GM12878 (cell line): ENCODE measurements around the gene IER3. TPM values are rescaled to one million over a fixed set of nuclear protein-coding genes. Genes with fewer than 3 reads are reported as not detected.

ENCODE experiments used
- BHLHE40 ChIP-seq, 2 experiments: fragments of 450-650 bp in 1 of 2; IDR thresholded peaks; 2 replicates each; pipeline ENCODE4 v1.6.1; 2011 to 2017; ENCODE audit warnings: low read depth in 2 of 2, borderline replicate concordance in 1 of 2, improper control_type of control experiment in 1 of 2, low read length in 1 of 2, mild to moderate bottlenecking in 1 of 2
- CBX5 ChIP-seq: sonication (generic); IDR thresholded peaks from 2 replicates; pipeline ENCODE4 v1.6.1; 2016; ENCODE audit warnings: low read depth, moderate library complexity, mild to moderate bottlenecking, inconsistent platforms
- SPI1 ChIP-seq: IDR thresholded peaks from 2 replicates; pipeline ENCODE4 v1.6.1; 2011; ENCODE audit warnings: low read depth, mild to moderate bottlenecking, low read length, moderate library complexity, borderline replicate concordance; ENCODE audit not compliant: insufficient read depth
- TARDBP ChIP-seq: IDR thresholded peaks from 2 replicates; pipeline ENCODE4 v1.6.1; 2016; ENCODE audit warnings: borderline replicate concordance
- polyA plus RNA-seq, 11 experiments: library from polyadenylated mRNA; depleted of rRNA in 4 of 11; unstranded in 6 of 11; stranded (reverse) in 5 of 11; fragments of >200 nt; fragmentation: Nextera tagmentation in 4 of 11; fragmentation: Illumina TruSeq in 1 of 11; extraction: Ambion mirVana in 4 of 11; extraction: Trizol in 1 of 11; gene quantifications; 1 replicate in 1 of 11; 2 replicates in 10 of 11; pipeline versions ENCODE4 v1.2.1 to v1.2.3, GENCODE V29; 2011 to 2016; ENCODE audit warnings: inconsistent platforms in 2 of 11, missing spikeins in 2 of 11, low read depth in 1 of 11
- total RNA-seq, 4 experiments: library from RNA; depleted of rRNA in 3 of 4; stranded (reverse); fragments of >200 nt in 3 of 4; fragmentation: Illumina TruSeq in 1 of 4; extraction: Trizol in 1 of 4; gene quantifications; 2 replicates each; pipeline versions ENCODE4 v1.2.1 to v1.2.3, GENCODE V29; 2013 to 2021
- TF ChIP-seq, protein P1 (sequence below): IDR thresholded peaks from 2 replicates; pipeline ENCODE4 v1.6.1; 2012; ENCODE audit warnings: improper control_type of control experiment, low read depth, low read length; ENCODE audit not compliant: insufficient replicate concordance
- TF ChIP-seq, protein P2 (sequence below): fragments of 150-350 bp; IDR thresholded peaks from 2 replicates; pipeline ENCODE4 v1.6.1; 2016; ENCODE audit warnings: low read depth, low read length
- TF ChIP-seq, protein P3 (sequence below): IDR thresholded peaks from 2 replicates; pipeline ENCODE4 v1.6.1; 2012; ENCODE audit warnings: low read length, inconsistent platforms
- TF ChIP-seq, protein P4 (sequence below): fragments of 450-650 bp; formaldehyde crosslinking; IDR thresholded peaks from 2 replicates; pipeline ENCODE4 v1.4.0; 2020; ENCODE audit warnings: mild to moderate bottlenecking, moderate library complexity
- TF ChIP-seq, protein P5 (sequence below): fragments of 450-650 bp; formaldehyde crosslinking; IDR thresholded peaks from 2 replicates; pipeline ENCODE4 v1.4.0; 2022; ENCODE audit warnings: mild to moderate bottlenecking, moderate library complexity

Gene IER3
- total and polyA plus RNA-seq, 10 of the 15 experiments (the other 5 are each of a cell fraction or from before 2014, with no cell fraction given): 1.9 to 100 (median 32.3) TPM

DNA sequence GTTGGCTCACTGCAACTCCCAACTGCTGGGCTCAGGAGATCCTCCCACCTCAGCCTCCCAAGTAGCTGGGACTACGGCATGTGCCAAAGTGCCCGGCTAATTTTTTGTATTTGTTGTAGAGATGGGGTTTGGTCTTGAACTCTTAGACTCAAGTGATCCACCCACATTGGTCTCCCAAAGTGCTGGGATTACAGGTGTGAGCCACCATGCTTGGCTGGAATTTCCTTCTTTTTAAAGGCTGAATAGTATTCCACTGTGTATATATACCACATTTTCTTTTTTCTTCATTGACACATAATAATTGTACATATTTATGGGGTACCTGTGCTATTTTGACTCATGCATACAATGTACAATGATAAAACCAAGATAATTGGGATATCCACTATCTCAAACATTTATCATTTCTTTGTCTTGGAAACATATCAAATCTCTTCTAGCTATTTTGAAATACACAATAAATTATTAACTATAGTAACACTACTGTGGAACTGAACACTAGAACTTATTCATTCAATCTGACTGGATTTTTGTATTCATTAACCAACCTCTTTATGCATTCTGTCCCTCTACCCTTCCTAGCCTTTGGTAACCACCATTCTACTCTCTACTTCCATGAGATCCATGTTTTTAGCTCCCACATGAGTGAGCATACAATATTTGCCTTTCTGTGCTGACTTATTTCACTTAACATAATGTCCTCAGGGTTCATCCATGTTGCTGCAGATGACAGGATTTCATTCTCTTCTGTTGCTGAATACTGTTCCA is 35.1 kb downstream of the IER3 start (continued):
- TF ChIP-seq, protein P1, sequence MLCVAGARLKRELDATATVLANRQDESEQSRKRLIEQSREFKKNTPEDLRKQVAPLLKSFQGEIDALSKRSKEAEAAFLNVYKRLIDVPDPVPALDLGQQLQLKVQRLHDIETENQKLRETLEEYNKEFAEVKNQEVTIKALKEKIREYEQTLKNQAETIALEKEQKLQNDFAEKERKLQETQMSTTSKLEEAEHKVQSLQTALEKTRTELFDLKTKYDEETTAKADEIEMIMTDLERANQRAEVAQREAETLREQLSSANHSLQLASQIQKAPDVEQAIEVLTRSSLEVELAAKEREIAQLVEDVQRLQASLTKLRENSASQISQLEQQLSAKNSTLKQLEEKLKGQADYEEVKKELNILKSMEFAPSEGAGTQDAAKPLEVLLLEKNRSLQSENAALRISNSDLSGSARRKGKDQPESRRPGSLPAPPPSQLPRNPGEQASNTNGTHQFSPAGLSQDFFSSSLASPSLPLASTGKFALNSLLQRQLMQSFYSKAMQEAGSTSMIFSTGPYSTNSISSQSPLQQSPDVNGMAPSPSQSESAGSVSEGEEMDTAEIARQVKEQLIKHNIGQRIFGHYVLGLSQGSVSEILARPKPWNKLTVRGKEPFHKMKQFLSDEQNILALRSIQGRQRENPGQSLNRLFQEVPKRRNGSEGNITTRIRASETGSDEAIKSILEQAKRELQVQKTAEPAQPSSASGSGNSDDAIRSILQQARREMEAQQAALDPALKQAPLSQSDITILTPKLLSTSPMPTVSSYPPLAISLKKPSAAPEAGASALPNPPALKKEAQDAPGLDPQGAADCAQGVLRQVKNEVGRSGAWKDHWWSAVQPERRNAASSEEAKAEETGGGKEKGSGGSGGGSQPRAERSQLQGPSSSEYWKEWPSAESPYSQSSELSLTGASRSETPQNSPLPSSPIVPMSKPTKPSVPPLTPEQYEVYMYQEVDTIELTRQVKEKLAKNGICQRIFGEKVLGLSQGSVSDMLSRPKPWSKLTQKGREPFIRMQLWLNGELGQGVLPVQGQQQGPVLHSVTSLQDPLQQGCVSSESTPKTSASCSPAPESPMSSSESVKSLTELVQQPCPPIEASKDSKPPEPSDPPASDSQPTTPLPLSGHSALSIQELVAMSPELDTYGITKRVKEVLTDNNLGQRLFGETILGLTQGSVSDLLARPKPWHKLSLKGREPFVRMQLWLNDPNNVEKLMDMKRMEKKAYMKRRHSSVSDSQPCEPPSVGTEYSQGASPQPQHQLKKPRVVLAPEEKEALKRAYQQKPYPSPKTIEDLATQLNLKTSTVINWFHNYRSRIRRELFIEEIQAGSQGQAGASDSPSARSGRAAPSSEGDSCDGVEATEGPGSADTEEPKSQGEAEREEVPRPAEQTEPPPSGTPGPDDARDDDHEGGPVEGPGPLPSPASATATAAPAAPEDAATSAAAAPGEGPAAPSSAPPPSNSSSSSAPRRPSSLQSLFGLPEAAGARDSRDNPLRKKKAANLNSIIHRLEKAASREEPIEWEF: no peak
- TF ChIP-seq BHLHE40 (IDR thresholded peaks at IDR 0.05; ENCODE audit: borderline replicate concordance in 1 of 2, low read depth in 2 of 2, low read length in 1 of 2): no peak
- TF ChIP-seq, protein P2, sequence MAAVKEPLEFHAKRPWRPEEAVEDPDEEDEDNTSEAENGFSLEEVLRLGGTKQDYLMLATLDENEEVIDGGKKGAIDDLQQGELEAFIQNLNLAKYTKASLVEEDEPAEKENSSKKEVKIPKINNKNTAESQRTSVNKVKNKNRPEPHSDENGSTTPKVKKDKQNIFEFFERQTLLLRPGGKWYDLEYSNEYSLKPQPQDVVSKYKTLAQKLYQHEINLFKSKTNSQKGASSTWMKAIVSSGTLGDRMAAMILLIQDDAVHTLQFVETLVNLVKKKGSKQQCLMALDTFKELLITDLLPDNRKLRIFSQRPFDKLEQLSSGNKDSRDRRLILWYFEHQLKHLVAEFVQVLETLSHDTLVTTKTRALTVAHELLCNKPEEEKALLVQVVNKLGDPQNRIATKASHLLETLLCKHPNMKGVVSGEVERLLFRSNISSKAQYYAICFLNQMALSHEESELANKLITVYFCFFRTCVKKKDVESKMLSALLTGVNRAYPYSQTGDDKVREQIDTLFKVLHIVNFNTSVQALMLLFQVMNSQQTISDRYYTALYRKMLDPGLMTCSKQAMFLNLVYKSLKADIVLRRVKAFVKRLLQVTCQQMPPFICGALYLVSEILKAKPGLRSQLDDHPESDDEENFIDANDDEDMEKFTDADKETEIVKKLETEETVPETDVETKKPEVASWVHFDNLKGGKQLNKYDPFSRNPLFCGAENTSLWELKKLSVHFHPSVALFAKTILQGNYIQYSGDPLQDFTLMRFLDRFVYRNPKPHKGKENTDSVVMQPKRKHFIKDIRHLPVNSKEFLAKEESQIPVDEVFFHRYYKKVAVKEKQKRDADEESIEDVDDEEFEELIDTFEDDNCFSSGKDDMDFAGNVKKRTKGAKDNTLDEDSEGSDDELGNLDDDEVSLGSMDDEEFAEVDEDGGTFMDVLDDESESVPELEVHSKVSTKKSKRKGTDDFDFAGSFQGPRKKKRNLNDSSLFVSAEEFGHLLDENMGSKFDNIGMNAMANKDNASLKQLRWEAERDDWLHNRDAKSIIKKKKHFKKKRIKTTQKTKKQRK: no peak
- no peak for TF ChIP-seq TARDBP
- TF ChIP-seq, protein P3, sequence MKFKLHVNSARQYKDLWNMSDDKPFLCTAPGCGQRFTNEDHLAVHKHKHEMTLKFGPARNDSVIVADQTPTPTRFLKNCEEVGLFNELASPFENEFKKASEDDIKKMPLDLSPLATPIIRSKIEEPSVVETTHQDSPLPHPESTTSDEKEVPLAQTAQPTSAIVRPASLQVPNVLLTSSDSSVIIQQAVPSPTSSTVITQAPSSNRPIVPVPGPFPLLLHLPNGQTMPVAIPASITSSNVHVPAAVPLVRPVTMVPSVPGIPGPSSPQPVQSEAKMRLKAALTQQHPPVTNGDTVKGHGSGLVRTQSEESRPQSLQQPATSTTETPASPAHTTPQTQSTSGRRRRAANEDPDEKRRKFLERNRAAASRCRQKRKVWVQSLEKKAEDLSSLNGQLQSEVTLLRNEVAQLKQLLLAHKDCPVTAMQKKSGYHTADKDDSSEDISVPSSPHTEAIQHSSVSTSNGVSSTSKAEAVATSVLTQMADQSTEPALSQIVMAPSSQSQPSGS: no peak
- TF ChIP-seq, protein P4, sequence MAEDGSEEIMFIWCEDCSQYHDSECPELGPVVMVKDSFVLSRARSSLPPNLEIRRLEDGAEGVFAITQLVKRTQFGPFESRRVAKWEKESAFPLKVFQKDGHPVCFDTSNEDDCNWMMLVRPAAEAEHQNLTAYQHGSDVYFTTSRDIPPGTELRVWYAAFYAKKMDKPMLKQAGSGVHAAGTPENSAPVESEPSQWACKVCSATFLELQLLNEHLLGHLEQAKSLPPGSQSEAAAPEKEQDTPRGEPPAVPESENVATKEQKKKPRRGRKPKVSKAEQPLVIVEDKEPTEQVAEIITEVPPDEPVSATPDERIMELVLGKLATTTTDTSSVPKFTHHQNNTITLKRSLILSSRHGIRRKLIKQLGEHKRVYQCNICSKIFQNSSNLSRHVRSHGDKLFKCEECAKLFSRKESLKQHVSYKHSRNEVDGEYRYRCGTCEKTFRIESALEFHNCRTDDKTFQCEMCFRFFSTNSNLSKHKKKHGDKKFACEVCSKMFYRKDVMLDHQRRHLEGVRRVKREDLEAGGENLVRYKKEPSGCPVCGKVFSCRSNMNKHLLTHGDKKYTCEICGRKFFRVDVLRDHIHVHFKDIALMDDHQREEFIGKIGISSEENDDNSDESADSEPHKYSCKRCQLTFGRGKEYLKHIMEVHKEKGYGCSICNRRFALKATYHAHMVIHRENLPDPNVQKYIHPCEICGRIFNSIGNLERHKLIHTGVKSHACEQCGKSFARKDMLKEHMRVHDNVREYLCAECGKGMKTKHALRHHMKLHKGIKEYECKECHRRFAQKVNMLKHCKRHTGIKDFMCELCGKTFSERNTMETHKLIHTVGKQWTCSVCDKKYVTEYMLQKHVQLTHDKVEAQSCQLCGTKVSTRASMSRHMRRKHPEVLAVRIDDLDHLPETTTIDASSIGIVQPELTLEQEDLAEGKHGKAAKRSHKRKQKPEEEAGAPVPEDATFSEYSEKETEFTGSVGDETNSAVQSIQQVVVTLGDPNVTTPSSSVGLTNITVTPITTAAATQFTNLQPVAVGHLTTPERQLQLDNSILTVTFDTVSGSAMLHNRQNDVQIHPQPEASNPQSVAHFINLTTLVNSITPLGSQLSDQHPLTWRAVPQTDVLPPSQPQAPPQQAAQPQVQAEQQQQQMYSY (CRISPR knock-in tag): no peak
- TF ChIP-seq CBX5: no peak
- TF ChIP-seq, protein P5, sequence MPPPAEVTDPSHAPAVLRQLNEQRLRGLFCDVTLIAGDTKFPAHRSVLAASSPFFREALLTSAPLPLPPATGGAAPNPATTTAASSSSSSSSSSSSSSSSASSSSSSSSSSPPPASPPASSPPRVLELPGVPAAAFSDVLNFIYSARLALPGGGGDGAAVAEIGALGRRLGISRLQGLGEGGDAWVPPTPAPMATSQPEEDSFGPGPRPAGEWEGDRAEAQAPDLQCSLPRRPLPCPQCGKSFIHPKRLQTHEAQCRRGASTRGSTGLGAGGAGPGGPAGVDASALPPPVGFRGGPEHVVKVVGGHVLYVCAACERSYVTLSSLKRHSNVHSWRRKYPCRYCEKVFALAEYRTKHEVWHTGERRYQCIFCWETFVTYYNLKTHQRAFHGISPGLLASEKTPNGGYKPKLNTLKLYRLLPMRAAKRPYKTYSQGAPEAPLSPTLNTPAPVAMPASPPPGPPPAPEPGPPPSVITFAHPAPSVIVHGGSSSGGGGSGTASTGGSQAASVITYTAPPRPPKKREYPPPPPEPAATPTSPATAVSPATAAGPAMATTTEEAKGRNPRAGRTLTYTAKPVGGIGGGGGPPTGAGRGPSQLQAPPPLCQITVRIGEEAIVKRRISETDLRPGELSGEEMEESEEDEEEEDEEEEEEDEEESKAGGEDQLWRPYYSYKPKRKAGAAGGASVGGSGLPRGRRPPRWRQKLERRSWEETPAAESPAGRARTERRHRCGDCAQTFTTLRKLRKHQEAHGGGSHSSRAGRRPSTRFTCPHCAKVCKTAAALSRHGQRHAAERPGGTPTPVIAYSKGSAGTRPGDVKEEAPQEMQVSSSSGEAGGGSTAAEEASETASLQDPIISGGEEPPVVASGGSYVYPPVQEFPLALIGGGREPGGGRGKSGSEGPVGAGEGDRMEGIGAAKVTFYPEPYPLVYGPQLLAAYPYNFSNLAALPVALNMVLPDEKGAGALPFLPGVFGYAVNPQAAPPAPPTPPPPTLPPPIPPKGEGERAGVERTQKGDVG (CRISPR knock-in tag): no peak
- no peak for TF ChIP-seq SPI1
- TF ChIP-seq, all 136 proteins: peak for 0
